T follicular helper cell (primary cell): ENCODE measurements around the gene LIMK1.

Source experiments
- DNase-seq: peaks from one replicate; pipeline ENCODE4 v3.0.0-alpha.2; 2020; ENCODE audit warnings: low read depth

Gene LIMK1

DNA sequence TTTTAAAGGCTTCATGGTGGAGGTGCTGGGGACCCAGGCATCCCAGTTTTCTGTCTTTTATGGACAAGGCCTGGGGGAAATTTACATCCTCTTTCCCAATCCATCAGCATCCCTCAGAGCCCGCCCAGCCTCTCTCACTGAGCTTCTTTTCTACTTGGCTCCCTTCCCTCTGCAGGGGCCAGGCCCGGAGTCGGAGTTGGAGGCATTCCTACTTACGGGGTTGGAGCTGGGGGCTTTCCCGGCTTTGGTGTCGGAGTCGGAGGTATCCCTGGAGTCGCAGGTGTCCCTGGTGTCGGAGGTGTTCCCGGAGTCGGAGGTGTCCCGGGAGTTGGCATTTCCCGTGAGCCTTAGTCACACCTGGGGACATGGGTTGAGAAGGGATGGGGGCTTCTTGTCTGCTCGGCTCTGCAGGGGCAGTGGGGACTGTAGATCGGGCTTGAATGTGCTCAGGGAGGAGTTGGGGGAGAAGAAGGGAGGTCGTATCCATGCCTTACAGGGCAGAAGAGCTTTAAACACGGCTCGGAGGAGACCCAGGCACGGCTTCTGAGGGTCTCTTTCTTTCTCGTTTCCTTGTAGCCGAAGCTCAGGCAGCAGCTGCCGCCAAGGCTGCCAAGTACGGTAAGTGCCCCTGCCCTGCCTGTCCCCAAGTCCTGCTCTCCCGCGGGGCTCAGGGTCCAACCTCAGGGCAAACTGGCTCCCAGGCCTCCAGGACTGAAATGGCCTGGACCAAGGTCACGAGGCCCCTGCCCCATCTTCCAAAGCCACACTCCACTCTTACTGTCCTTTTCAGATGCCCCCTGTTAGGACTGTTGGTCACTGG is 27.3 kb upstream of the LIMK1 start:
- no peak for DNase-seq

DNA sequence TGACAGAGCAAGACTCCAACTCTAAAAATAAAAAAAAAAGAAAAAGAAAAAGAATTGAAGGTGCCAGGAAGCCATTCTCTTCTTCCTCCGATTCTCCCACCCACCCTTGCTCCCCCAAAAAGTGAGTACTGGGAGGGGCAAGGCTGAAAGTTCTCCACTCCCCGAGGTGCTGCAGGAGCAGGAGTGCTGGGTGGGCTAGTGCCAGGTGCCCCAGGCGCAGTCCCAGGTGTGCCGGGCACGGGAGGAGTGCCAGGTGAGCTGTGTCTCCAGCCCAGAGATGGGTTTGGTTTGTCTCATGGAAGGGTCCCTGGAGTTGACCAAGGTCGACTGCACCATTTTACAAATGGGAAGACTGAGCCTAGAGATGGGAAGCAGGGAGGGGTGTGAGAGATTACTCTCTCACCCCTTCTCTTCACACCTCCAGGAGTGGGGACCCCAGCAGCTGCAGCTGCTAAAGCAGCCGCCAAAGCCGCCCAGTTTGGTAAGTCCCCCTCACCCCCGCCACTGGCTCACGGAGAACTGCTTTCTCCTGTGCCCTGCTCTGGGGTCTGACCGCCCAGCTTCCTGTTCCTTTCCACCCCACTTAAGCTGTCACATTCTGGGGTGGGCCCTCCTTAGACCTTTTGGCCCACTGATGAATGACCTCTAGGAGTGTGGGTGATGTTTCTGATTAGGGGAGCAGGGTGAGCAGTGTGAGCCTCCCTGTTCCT is 26.2 kb upstream of the LIMK1 start:
- DNase-seq: no peak

DNA sequence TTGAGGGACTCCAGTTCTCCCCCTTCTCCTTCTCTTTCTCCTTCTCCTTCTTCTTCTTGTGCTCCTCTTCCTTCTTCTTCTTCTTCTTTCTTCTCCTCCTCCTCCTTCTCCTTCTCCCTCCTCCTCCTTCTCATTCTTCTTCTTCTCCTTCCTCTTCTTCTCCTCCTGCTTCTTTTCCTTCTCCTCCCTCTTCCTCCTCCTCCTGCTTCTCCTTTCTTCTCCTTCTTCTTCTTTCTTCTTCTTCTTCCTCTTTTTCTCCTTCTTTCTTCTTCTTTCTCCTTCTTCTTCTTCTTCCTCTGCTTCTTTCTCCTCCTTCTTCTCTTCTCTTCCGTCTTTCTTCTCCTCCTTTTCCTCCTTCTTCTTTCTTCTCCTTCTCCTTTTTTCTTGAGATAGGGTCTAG is 25.6 kb upstream of the LIMK1 start:
- no peak for DNase-seq

DNA sequence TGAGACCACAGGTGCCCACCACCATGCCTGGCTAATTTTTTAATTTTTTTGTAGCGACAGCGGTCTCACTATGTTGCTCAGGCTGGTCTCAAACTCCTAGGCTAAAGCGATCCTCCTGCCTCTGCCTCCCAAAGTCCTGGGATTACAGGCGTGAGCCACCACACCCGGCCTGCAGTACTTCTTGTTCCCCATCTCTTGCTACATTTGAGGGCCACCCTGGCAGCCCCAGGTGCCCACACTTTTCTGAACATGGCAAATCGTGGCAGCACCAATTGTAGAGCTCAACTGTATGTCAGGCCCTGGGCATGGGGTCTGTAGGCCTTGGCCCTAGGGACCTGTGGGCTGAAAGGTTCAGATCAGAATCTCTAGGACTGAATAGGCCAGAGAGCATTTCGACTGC is 25.1 kb upstream of the LIMK1 start:
- DNase-seq: no peak

DNA sequence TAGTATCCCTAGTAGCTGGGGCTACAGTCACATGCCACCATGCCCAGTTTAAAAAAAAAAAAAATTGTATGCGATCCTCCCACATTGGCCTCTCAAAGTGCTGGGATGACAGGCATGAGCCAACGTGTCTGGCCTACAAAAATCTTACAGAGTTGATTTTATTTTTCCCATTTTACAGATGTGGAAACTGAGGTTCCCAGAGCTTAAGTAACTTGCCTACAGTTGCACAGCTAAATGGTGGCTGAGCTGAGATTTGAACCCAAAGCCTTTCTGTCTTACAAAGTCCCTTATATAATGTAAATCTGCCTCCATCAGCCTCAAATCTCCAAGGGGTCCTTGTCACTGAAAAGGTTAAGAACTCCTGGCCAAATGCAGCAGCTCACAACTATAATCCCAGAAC is 24.6 kb upstream of the LIMK1 start:
- no peak for DNase-seq

DNA sequence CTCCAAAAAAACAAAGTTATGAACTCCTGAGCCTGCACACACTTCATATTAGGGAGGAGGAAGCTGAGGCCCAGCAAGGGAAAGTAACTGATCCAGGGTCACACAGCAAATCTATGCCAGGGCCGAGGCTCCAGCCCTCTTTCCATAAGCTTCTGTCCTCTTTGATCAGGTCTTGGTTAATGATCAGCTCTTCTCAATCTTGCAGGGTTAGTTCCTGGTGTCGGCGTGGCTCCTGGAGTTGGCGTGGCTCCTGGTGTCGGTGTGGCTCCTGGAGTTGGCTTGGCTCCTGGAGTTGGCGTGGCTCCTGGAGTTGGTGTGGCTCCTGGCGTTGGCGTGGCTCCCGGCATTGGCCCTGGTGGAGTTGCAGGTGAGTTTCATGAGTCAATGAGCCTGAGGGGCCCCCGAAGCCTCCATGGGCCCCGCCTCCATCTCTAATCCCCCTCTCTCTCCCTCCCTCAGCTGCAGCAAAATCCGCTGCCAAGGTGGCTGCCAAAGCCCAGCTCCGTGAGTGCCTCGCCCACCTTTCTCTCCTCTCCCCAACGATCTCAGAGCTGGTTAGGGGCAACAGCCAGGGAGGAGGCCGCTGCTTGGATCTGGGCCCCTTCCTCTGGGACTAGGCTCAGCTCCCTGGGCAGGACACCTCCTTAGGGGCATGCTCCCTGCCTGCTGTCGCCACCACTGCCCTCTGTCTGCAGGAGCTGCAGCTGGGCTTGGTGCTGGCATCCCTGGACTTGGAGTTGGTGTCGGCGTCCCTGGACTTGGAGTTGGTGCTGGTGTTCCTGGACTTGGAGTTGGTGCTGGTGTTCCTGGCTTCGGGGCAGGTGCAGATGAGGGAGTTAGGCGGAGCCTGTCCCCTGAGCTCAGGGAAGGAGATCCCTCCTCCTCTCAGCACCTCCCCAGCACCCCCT is 23.7 kb upstream of the LIMK1 start:
- no peak for DNase-seq

DNA sequence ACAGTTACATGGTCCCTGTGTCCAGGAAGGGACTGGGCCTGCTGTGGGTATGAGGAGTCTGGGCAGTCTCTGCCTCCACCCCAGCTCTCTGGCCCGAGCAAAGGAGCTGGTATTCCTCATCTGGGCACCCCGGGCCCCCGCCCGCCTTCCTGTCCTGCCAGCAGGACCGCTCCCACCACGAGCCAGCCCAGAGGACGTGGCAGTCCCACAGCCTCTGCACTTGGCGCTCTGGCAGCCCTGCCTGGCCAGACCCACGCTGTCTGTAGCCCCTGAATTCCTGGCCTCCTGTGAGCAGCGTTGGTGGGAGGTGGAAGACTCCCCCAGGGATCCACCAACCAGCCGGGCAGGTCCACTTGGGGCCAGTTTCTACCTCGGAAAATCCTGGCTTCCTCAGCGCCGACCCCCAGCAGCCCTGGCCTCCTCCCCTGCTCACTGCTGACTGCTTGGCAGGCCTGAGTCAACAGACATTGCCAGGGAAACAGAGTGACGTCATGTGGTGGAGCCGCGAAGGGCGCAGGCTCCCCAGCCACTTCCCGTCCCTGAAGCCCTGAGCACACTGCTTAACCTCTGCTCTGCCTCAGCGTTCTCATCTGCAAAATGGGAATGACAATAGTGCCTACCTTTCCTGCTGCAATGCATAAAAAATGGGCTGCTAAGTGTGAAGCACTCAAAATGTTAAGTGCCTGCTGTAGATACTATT is 21.6 kb upstream of the LIMK1 start:
- DNase-seq: peak; percentile 55

DNA sequence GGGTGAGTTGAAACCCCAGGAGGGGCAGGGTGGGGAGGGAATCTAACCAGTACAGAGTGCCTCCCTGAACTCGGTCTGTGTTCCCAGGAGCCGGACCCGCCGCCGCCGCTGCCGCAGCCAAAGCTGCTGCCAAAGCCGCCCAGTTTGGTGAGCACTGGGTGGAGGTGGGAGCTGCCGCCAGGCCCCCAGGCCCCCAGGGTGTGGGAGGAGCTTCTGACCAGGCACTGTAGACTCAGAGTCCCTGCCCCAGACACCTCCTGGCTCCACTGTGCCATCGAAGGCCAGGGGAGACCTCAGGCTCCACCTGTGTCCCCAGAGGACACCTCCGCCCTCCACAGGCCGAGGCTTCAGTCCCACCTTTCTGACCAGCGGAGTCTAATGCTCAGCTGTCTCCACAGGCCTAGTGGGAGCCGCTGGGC is 20.4 kb upstream of the LIMK1 start:
- no peak for DNase-seq

DNA sequence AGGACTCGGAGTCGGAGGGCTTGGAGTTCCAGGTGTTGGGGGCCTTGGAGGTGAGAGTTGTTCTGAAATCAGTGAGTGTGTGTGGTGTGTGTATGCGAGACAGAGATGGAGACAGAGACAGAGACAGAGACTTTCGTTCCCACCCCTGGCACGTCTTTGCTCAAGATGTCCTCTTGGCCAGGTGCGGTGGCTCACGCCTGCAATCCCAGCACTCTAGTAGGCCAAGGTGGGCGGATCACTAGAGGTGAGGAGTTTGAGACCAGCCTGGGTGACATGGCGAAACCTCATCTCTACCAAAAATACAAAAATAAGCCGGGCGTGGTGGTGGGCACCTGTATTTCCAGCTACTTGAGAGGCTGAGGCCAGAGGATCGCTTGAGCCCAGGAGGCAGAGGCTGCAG is 20.0 kb upstream of the LIMK1 start:
- no peak for DNase-seq

DNA sequence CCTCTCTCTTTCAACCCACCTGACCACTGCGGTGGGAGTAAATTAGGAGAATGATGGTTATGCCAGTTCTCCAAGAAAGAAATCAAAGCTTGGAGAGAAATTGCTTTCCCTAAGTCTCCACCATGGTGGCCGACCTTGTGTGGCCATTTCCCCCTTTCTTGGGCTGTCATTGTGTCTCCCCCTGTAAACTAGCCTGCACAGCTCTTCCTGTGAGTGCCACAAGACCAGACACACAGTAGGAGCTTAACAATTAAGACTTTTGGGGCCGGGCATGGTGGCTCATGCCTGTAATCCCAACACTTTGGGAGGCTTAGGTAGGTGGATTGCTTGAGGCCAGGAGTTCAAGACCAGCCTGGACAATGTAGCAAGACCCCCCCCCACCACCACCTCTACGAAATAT is 18.9 kb upstream of the LIMK1 start:
- DNase-seq: no peak

DNA sequence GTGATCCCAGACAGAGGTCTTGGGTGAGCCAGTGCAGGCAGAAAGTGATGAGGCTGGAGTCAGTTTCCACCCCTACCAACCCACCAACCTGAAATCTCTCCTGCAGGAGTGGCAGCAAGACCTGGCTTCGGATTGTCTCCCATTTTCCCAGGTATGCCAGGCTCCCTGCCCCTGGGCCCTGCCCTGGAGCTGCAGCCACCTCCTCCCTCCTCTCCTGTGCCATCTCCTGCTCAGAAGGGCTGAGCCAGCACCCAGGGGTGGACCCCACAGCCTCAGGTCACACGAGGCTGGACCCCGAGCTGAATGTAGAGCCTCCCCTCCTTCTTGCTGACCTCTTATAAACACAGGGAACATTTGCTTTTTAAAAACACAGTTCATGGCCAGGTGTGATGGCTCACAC is 17.0 kb upstream of the LIMK1 start:
- no peak for DNase-seq

DNA sequence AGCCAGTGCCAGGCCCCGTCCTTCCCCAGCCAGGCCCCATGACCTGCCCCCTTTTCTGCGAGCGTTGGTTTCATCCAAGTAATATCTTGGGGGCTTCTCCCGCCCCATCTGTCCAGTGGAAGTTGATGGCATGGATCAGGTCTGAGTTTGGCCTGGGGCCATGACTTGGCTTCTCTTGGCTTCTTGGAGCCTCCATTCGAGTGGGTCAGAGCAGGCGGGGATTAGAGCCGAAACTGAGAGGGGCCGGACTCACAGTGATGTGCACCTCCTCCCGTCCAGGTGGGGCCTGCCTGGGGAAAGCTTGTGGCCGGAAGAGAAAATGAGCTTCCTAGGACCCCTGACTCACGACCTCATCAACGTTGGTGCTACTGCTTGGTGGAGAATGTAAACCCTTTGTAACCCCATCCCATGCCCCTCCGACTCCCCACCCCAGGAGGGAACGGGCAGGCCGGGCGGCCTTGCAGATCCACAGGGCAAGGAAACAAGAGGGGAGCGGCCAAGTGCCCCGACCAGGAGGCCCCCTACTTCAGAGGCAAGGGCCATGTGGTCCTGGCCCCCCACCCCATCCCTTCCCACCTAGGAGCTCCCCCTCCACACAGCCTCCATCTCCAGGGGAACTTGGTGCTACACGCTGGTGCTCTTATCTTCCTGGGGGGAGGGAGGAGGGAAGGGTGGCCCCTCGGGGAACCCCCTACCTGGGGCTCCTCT is 15.1 kb upstream of the LIMK1 start:
- DNase-seq: no peak

DNA sequence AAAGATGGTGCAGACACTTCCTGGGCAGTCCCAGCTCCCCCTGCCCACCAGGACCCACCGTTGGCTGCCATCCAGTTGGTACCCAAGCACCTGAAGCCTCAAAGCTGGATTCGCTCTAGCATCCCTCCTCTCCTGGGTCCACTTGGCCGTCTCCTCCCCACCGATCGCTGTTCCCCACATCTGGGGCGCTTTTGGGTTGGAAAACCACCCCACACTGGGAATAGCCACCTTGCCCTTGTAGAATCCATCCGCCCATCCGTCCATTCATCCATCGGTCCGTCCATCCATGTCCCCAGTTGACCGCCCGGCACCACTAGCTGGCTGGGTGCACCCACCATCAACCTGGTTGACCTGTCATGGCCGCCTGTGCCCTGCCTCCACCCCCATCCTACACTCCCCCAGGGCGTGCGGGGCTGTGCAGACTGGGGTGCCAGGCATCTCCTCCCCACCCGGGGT is 14.5 kb upstream of the LIMK1 start:
- DNase-seq: no peak

DNA sequence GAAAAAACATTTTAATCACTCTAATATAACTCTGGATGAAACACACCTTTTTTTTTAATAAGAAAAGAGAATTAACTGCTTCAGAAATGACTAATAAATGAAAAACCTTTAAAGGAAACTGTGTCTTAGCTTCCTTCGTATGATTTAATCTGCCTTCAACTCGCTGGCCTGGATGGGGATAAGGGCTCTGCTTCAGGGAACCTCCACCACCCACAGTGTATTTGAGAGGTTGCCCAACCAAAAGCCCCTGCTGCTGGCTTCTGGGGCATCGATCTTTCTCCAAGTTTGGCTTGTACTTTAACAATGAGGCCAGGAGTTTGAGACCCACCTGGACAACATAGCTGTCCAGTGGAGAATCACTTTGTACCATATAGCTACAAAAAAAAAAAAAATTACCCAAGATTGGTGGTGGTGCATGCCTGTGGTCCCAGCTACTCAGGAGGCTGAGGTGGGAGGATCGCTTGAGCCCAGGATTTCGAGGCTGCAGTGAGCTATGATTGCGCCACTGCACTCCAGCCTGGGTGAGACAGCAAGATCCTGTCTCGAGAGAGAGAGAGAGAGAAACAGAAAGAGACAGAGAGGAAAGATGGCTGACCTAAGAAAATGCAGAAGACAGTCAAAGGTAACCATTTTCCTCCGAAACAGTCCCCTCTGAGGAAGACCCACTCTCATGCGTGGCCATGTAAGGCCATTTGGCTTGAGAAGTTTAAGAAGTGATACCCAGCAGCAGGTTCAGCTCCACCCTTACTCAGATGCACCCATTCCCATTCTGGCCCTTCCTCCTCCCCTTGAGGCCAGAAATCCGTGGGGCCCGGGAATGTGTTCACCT is 13.6 kb upstream of the LIMK1 start:
- no peak for DNase-seq

DNA sequence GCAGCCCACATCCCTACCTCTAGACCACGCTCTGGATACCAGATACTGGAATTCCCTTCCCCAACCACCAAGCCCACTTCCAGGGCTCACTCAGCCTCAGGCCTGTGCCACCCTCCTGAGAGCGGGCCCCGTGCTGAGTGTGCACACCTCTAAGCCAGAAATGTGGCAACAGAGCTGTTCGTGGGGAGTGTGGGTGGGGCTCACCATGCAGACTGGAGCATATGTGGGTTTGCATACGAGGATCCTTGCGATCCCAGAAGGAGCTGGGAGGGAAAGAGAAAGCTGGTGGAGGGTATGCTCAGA is 13.0 kb upstream of the LIMK1 start:
- DNase-seq: no peak

DNA sequence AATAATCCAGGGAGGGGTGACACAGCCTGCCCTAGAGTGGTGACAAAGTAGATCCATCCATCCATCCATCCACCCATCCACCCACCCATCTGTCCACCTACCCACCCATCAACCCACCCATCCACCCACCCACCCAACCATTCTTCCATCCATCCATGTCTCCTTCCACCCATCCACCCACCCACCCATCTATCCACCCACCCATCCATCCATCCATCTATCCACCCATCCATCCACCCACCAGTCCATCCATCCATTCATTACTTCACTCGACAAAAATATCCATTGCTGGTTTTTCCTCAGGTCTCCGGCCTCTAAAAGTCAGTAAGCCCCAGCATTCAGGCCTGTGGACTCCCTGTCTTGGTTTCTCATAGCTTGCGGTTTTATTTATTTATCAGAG is 12.5 kb upstream of the LIMK1 start:
- DNase-seq: no peak

DNA sequence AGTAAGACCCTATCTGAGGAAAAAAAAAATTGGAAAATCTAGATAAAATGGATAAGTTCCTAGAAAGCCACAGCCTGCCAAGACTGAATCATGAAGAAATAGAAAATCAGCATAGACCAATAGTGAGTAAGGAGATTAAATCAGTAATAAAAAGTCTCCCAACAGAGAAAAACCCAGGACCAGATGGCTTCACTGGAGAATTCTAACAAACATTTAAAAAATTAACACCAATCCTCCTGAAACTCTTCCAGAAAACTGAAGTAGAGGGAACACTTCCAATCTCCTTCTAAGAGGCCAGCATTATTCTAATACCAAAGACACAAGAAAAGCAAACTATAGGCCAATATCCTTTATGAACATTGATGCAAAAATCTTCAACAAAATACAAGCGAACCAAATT is 8.8 kb upstream of the LIMK1 start:
- no peak for DNase-seq

DNA sequence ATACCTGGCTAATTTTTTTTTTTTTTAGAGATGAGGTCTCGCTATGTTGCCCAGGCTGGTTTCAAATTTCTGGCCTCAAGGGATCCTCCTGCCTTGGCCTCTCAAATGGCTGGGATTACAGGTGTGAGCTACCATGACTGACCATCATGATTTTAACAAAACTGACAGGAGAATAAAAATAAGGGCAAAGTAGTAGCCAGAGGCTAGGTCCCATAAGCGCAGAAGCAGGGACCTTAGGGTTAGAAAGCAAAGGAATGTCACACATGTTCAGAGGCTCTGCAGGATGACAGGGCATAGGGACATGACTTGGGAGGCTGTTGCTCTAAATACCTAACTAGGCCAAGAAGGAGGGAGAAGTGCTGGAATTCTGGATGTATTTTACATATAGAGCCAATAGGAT is 5.1 kb upstream of the LIMK1 start:
- no peak for DNase-seq

DNA sequence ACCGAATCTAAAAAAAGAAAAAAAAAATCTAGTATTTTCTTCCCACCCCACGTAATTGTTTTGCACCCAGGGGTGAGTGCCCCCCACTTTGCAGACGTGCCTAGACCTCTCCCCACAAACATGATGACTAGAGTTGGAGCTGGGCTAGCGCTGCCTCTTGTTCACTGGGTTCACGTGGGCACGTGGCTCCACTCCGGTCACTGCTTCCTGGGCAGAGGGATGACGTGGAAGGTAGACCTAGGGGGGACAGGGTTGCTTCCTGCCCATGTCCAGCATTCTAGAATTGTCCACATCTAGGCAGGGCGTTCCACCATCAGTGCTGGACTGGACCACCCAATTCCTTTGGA is 861 bp upstream of the LIMK1 start:
- no peak for DNase-seq

DNA sequence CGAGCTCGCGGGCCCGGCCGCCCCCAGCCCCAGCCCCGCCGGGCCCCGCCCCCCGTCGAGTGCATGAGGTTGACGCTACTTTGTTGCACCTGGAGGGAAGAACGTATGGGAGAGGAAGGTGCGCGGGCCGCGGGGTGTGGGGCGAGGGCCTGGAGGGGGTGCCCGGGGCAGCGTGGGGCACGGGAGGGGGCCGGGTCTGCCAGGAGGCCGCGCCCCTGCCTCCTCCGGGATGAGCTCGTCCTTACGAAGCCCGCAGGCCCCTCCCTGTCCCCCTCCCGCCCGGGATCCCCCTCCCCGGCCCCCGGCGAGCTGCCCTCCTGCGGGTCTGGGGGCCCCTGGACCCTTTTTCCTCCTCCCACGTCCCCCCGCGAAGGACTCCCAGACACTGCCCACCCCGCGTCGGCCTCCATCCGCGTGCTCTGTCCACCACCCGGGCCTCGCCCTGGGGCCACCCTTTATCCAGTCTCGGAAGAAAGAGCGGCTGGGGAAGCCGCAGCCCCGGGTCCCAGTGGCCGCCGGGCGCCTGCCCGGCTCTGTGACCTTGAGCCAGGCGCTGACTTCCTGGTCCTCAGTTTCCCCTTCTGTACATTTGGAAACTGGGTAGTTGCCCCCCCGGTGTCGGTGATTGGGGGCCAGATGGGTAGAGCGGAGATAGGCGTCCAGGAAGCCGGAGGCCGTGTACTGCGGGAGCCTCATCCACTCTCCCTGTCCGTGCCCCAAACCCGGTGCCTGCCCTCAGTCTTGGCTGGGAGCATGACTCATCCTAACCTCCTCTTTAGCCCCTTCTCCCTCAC is 521 bp downstream of the LIMK1 start:
- DNase-seq: no peak
